Endothelial cell of umbilical vein (primary cell): Measurements from ENCODE around the gene RFESD. TPM values are rescaled to one million over a fixed set of nuclear protein-coding genes. Genes with fewer than 3 reads are reported as not detected.

Experiments
- BruUV-seq: library from RNA; stranded (reverse); fragments of 400-500 nt; replicated peaks from 2 replicates; lab custom pipeline; 2021; lab: Mats Ljungman, UMichigan
- CTCF ChIA-PET: fragments of 300-600, 350-600 bp; sonication (Branson Sonifier 250); formaldehyde crosslinking; loops from one replicate; lab custom pipeline; 2021; ENCODE audit warnings: antibody characterized with exemption, inconsistent platforms; lab: Charles Lee
- POLR2A ChIA-PET: fragments of 300-600, 350-600 bp; sonication (Branson Sonifier 250); formaldehyde crosslinking; loops from one replicate; lab custom pipeline; 2021; ENCODE audit warnings: antibody characterized with exemption, inconsistent platforms; lab: Charles Lee
- DNase-seq: peaks from one replicate; pipeline ENCODE4 v3.0.0-alpha.2; 2011; ENCODE audit warnings: low read depth, low spot score
- FAIRE-seq: peaks from 2 replicates; lab custom pipeline; 2011; peaks lifted over from hg19 to GRCh38; lab: Jason Lieb, UNC
- H2AFZ ChIP-seq: 2 replicates; pipeline ENCODE4 v1.6.0; 2012; ENCODE audit warnings: low read depth, low read length, control low read depth, inconsistent platforms
- H3K27ac ChIP-seq: 2 replicates; pipeline ENCODE4 v1.5.1; 2011; ENCODE audit warnings: low read depth, mild to moderate bottlenecking, control low read depth, low read length, moderate library complexity; ENCODE audit not compliant: insufficient read depth
- H3K27me3 ChIP-seq, 2 experiments: 2 replicates each; pipeline versions ENCODE4 v1.6.0 to v1.6.1; 2011; ENCODE audit warnings: low read length in 2 of 2, mixed read lengths in 1 of 2; ENCODE audit not compliant: control insufficient read depth in 2 of 2, insufficient read depth in 2 of 2
- H3K36me3 ChIP-seq, 2 experiments: 2 replicates in 1 of 2; 3 replicates in 1 of 2; pipeline ENCODE4 v1.5.1; 2011; ENCODE audit warnings: low read length in 2 of 2, mild to moderate bottlenecking in 1 of 2, moderate library complexity in 1 of 2; ENCODE audit not compliant: control insufficient read depth in 2 of 2, insufficient read depth in 2 of 2; ENCODE audit errors: extremely low read depth in 1 of 2
- H3K4me1 ChIP-seq: 3 replicates; pipeline ENCODE4 v1.5.1; 2011; ENCODE audit warnings: mild to moderate bottlenecking, low read length; ENCODE audit not compliant: control insufficient read depth, insufficient read depth; ENCODE audit errors: extremely low read depth
- H3K4me2 ChIP-seq: 2 replicates; pipeline ENCODE4 v1.6.1; 2011; ENCODE audit warnings: low read length, control low read depth, mixed read lengths; ENCODE audit not compliant: insufficient read depth
- H3K4me3 ChIP-seq, 3 experiments: fragments of 200-600 bp in 1 of 3; sonication (generic), shearing (Covaris generic) in 1 of 3; replicated peaks in 1 of 3; 2 replicates each; pipeline ENCODE4 v1.5.1; 2011 to 2016; ENCODE audit warnings: control low read depth in 3 of 3, low read length in 3 of 3, mild to moderate bottlenecking in 2 of 3, inconsistent platforms in 1 of 3, low read depth in 1 of 3, moderate library complexity in 1 of 3; ENCODE audit not compliant: insufficient read depth in 1 of 3
- H3K79me2 ChIP-seq: 2 replicates; pipeline ENCODE4 v1.6.0; 2012; ENCODE audit warnings: low read length, inconsistent platforms; ENCODE audit not compliant: control insufficient read depth, insufficient read depth
- H3K9ac ChIP-seq: replicated peaks from 2 replicates; pipeline ENCODE3; 2011; ENCODE audit warnings: low read length, control low read depth; ENCODE audit not compliant: insufficient read depth; ENCODE audit errors: extremely low read depth
- H3K9me1 ChIP-seq: replicated peaks from 3 replicates; pipeline ENCODE4 v1.6.0; 2011; ENCODE audit warnings: mild to moderate bottlenecking, low read length; ENCODE audit not compliant: control insufficient read depth, insufficient read depth; ENCODE audit errors: extremely low read depth
- H3K9me3 ChIP-seq: replicated peaks from 2 replicates; pipeline ENCODE4 v1.5.1; 2012; ENCODE audit warnings: low read length, inconsistent platforms; ENCODE audit not compliant: control insufficient read depth, insufficient read depth
- H4K20me1 ChIP-seq: replicated peaks from 2 replicates; pipeline ENCODE3; 2011; ENCODE audit warnings: mild to moderate bottlenecking, low read length; ENCODE audit not compliant: control insufficient read depth, insufficient read depth; ENCODE audit errors: extremely low read depth
- CTCF ChIP-seq, 2 donors: IDR thresholded peaks; 1 replicate in 1 of 2; 2 replicates in 1 of 2; pipeline ENCODE4 v1.5.1; 2011; ENCODE audit warnings: low read length in 2 of 2, mild to moderate bottlenecking in 2 of 2, moderate library complexity in 2 of 2, control low read depth in 1 of 2, inconsistent platforms in 1 of 2, low read depth in 1 of 2; ENCODE audit not compliant: insufficient read depth in 1 of 2; ENCODE audit errors: extremely low read depth in 1 of 2
- FOS ChIP-seq: IDR thresholded peaks from 2 replicates; pipeline ENCODE4 v1.6.1; 2011; ENCODE audit warnings: mild to moderate bottlenecking, low read length, moderate library complexity, borderline replicate concordance; ENCODE audit not compliant: insufficient read depth
- GATA2 ChIP-seq: IDR thresholded peaks from 2 replicates; pipeline ENCODE4 v1.7.0; 2011; ENCODE audit warnings: low read depth, mild to moderate bottlenecking, moderate library complexity, mixed read lengths, low read length; ENCODE audit not compliant: insufficient read length, insufficient read depth
- JUN ChIP-seq: IDR thresholded peaks from 2 replicates; pipeline ENCODE4 v1.6.1; 2011; ENCODE audit warnings: borderline replicate concordance, low read depth; ENCODE audit not compliant: insufficient read length, insufficient read depth
- MAX ChIP-seq: IDR thresholded peaks from 2 replicates; pipeline ENCODE4 v1.6.1; 2011; ENCODE audit not compliant: insufficient read depth, insufficient read length
- MYC ChIP-seq: IDR thresholded peaks from one replicate; pipeline ENCODE4 v1.6.1; 2011; ENCODE audit warnings: mild to moderate bottlenecking, low read depth, low read length
- POLR2A ChIP-seq: IDR thresholded peaks from 2 replicates; pipeline ENCODE4 v1.6.1; 2012; ENCODE audit warnings: low read depth, mild to moderate bottlenecking, control low read depth, low read length
- POLR2AphosphoS5 ChIP-seq: IDR thresholded peaks from 2 replicates; pipeline ENCODE4 v1.6.1; 2012; ENCODE audit warnings: low read depth, mild to moderate bottlenecking, control low read depth, low read length, moderate library complexity; ENCODE audit not compliant: insufficient read depth
- dilution Hi-C: fragments of 300-500 bp; cut with MboI; formaldehyde crosslinking; loops from one replicate; pipeline ENCODE4 v1.15.0; 2019; ENCODE audit warnings: low sequenced_read_pairs; ENCODE audit not compliant: extremely low pct_ligation_motif_present
- intact Hi-C: fragments of 100-400 bp; cut with micrococcal nuclease; formaldehyde crosslinking; loops from one replicate; pipeline ENCODE4 v1.10.0; 2022
- polyA plus RNA-seq, 4 experiments: library from polyadenylated mRNA; depleted of rRNA in 3 of 4; stranded (reverse) in 3 of 4; unstranded in 1 of 4; fragments of >200 nt; gene quantifications; 2 replicates each; pipeline versions ENCODE4 v1.2.1 to v1.2.3, GENCODE V29; 2011 to 2012; ENCODE audit warnings: missing spikeins in 1 of 4
- total RNA-seq: library from RNA; stranded (reverse); gene quantifications from 2 replicates; pipeline ENCODE4 v1.2.3, GENCODE V29; 2021

The RFESD gene
- total and polyA plus RNA-seq, 2 donors (not counting 3 experiments of a cell fraction or from before 2014, with no cell fraction given): 0.88 to 2.0 TPM

- no peaks in the 10 kb centered on the region for H3K36me3 ChIP-seq
- TF ChIP-seq MAX (no peak), POLR2A (no peak), POLR2AphosphoS5 (no peak), CTCF (IDR thresholded peaks at IDR 0.05; ENCODE audit: extremely low read depth in 1 of 2, insufficient read depth in 1 of 2, low read depth in 1 of 2, low read length in 2 of 2) (no peak), GATA2 (no peak), JUN (no peak), FOS (no peak), MYC (no peak)
- H3K79me2 ChIP-seq: no peaks in the 10 kb centered on the region
- no peaks in the 10 kb centered on the region for H3K9me1 ChIP-seq
- BruUV-seq: no TSS peak
- no peak overlapping the region for H3K4me2 ChIP-seq
- H3K4me3 ChIP-seq: no peak overlapping the region
- FAIRE-seq (no peak), DNase-seq (no peak)
- intact Hi-C loops (no loop called here), dilution Hi-C loops (no loop called here)
- H3K27me3 ChIP-seq: no peaks in the 10 kb centered on the region
- H3K27ac ChIP-seq: no peak overlapping the region
- H3K9ac ChIP-seq: no peak overlapping the region
- no peaks in the 10 kb centered on the region for H3K4me1 ChIP-seq
- H3K9me3 ChIP-seq: no peaks in the 10 kb centered on the region
- H4K20me1 ChIP-seq: no peaks in the 10 kb centered on the region
- ChIA-PET CTCF (interaction anchor here (1.0 to 1.1 kb wide), 3 partner anchors 35 to 56 kb away, joined by 3 read pairs; partner anchors contain the start of genes ARSK and SKIC3), POLR2A (no interaction called here)
- no peak overlapping the region for H2AFZ ChIP-seq
Measured at GRCh38 chr5:95611396-95611795, 35.2 kb upstream of the RFESD start.
